Mesodermal cell (in vitro differentiated cells): ENCODE results near the gene DNAJB6.
A peak's percentile ranks its signal among the peaks of the same experiment; 100 is the strongest.

Experiments
- H3K27ac ChIP-seq: 2 replicates; pipeline ENCODE4 v1.7.0; 2013; ENCODE audit warnings: mild to moderate bottlenecking, low read depth, low read length, moderate library complexity; ENCODE audit not compliant: severe bottlenecking
- H3K36me3 ChIP-seq: 2 replicates; pipeline ENCODE4 v1.7.1; 2013; ENCODE audit warnings: mild to moderate bottlenecking, low read length, moderate library complexity; ENCODE audit not compliant: control insufficient read depth, insufficient read depth
- H3K4me1 ChIP-seq: one replicate; pipeline ENCODE4 v1.7.1; 2013; ENCODE audit warnings: mild to moderate bottlenecking, low read length; ENCODE audit not compliant: insufficient read depth, control insufficient read depth, poor library complexity, severe bottlenecking
- H3K4me3 ChIP-seq: 2 replicates; pipeline ENCODE4 v1.7.0; 2013; ENCODE audit warnings: low read length, control low read depth, mild to moderate bottlenecking; ENCODE audit not compliant: insufficient read depth, poor library complexity, severe bottlenecking; ENCODE audit errors: extremely low read depth
- H3K9me3 ChIP-seq: 2 replicates; pipeline ENCODE4 v1.7.1; 2013; ENCODE audit warnings: mild to moderate bottlenecking, low read length, moderate library complexity; ENCODE audit not compliant: control insufficient read depth
- WGBS, 2 experiments: methylation state at CpG; one replicate each; pipeline ENCODE4 v1.1.5; 2013; ENCODE audit warnings: missing lambda C conversion rate in 2 of 2; ENCODE audit not compliant: insufficient coverage in 2 of 2; 5-methylcytosine and 5-hydroxymethylcytosine counted together

DNAJB6 gene

GRCh38 chr7:157386979-157387800 is 50.4 kb downstream of the DNAJB6 start:
- WGBS, 2 experiments, result 43 to 54% methylated on average over 14 to 20 of the region's 23 CpGs
- Histone ChIP-seq H3K27ac (peak overlapping the region; percentile 81), H3K36me3 (peaks cover 91% of the 10 kb centered on the region)

GRCh38 chr7:157388301-157388700 is 51.5 kb downstream of the DNAJB6 start:
- Histone ChIP-seq H3K9me3 (no peaks in the 10 kb centered on the region), H3K36me3 (peaks cover 86% of the 10 kb centered on the region), H3K4me1 (peaks cover 14% of the 10 kb centered on the region), H3K4me3 (no peak overlapping the region), H3K27ac (no peak overlapping the region)
- 100% methylated on average over 1 to 4 of the region's 5 CpGs for WGBS, 2 experiments

More at GRCh38 chr7:157386979-157387800, 50.4 kb downstream of the DNAJB6 start:
- Histone ChIP-seq H3K4me1 (peaks cover 10% of the 10 kb centered on the region), H3K9me3 (no peaks in the 10 kb centered on the region), H3K4me3 (no peak overlapping the region)

GRCh38 chr7:157389951-157390730 is 53.3 kb downstream of the DNAJB6 start:
- no peak overlapping the region for H3K27ac ChIP-seq
- WGBS, 2 experiments, result 91 to 98% methylated on average over 16 to 18 of the region's 19 CpGs

GRCh38 chr7:157391036-157391710 is 54.4 kb downstream of the DNAJB6 start:
- Histone ChIP-seq H3K4me1 (peaks cover 26% of the 10 kb centered on the region), H3K36me3 (peaks cover 75% of the 10 kb centered on the region), H3K4me3 (no peak overlapping the region), H3K9me3 (no peaks in the 10 kb centered on the region), H3K27ac (no peak overlapping the region)
- WGBS, 2 experiments, result 96 to 97% methylated on average over 14 of the region's 15 CpGs

More at GRCh38 chr7:157389951-157390730, 53.3 kb downstream of the DNAJB6 start:
- no peaks in the 10 kb centered on the region for H3K9me3 ChIP-seq
- H3K4me3 ChIP-seq, result no peak overlapping the region
- peaks cover 24% of the 10 kb centered on the region for H3K4me1 ChIP-seq
- H3K36me3 ChIP-seq, result peaks cover 78% of the 10 kb centered on the region

- 92 to 97% methylated on average over 12 to 13 of the region's 20 CpGs for WGBS, 2 experiments
- peaks cover 68% of the 10 kb centered on the region for H3K36me3 ChIP-seq
- H3K4me1 ChIP-seq, result peaks cover 26% of the 10 kb centered on the region
Observed at GRCh38 chr7:157392256-157393037, 55.6 kb downstream of the DNAJB6 start.

GRCh38 chr7:157394246-157395191 is 57.7 kb downstream of the DNAJB6 start:
- Histone ChIP-seq H3K4me3 (no peak overlapping the region), H3K4me1 (peaks cover 46% of the 10 kb centered on the region), H3K36me3 (peaks cover 56% of the 10 kb centered on the region), H3K9me3 (no peaks in the 10 kb centered on the region), H3K27ac (no peak overlapping the region)
- WGBS, 2 experiments, result 95% methylated on average over 13 to 19 of the region's 20 CpGs

More at GRCh38 chr7:157392256-157393037, 55.6 kb downstream of the DNAJB6 start:
- no peaks in the 10 kb centered on the region for H3K9me3 ChIP-seq
- no peak overlapping the region for H3K27ac ChIP-seq
- H3K4me3 ChIP-seq, result no peak overlapping the region

- peak overlapping the region; percentile 23 for H3K27ac ChIP-seq
- 89 to 100% methylated on average over 1 of the region's 2 CpGs for WGBS, 2 experiments
- no peaks in the 10 kb centered on the region for H3K9me3 ChIP-seq
- peaks cover 50% of the 10 kb centered on the region for H3K4me1 ChIP-seq
- H3K4me3 ChIP-seq, result no peak overlapping the region
- H3K36me3 ChIP-seq, result peaks cover 56% of the 10 kb centered on the region
Observed at GRCh38 chr7:157395206-157395605, 58.4 kb downstream of the DNAJB6 start.

- Histone ChIP-seq H3K4me1 (peaks cover 50% of the 10 kb centered on the region), H3K27ac (peak overlapping the region; percentile 0), H3K9me3 (no peaks in the 10 kb centered on the region), H3K36me3 (peaks cover 56% of the 10 kb centered on the region), H3K4me3 (no peak overlapping the region)
- WGBS, 2 experiments, result 94 to 98% methylated on average over 14 to 17 of the region's 20 CpGs
Observed at GRCh38 chr7:157396316-157397035, 59.7 kb downstream of the DNAJB6 start.
